Brain microvascular endothelial cell (primary cell): Measurements from ENCODE around the gene LDAH.

ENCODE experiments used
- DNase-seq: peaks from one replicate; pipeline ENCODE4 v3.0.0-alpha.2; 2020
- H3K27ac ChIP-seq: fragments of 250-450 bp; sonication (Bioruptor Pico); 2 replicates; pipeline ENCODE4 v1.5.1; 2020; ENCODE audit warnings: mild to moderate bottlenecking, moderate library complexity
- H3K27me3 ChIP-seq: fragments of 250-450 bp; sonication (Bioruptor Pico); replicated peaks from 2 replicates; pipeline ENCODE4 v1.5.1; 2020; ENCODE audit warnings: mild to moderate bottlenecking
- H3K36me3 ChIP-seq: fragments of 250-450 bp; sonication (Bioruptor Pico); replicated peaks from 2 replicates; pipeline ENCODE4 v1.5.1; 2020; ENCODE audit warnings: mild to moderate bottlenecking
- H3K4me3 ChIP-seq: 2 replicates; pipeline ENCODE4 v1.5.1; 2011; ENCODE audit warnings: low read depth, mild to moderate bottlenecking, control low read depth, low read length, moderate library complexity
- in situ Hi-C: cut with HindIII; loops from 2 replicates; pipeline ENCODE4 v1.10.0; 2017; ENCODE audit warnings: low sequenced_read_pairs, low pct_ligation_motif_present
- TF ChIP-seq, protein P1 (sequence below): IDR thresholded peaks from 2 replicates; pipeline ENCODE4 v1.5.1; 2011; ENCODE audit warnings: low read depth, mild to moderate bottlenecking, moderate library complexity, low read length, control low read depth, inconsistent platforms; ENCODE audit errors: missing control alignments

LDAH gene

DNA sequence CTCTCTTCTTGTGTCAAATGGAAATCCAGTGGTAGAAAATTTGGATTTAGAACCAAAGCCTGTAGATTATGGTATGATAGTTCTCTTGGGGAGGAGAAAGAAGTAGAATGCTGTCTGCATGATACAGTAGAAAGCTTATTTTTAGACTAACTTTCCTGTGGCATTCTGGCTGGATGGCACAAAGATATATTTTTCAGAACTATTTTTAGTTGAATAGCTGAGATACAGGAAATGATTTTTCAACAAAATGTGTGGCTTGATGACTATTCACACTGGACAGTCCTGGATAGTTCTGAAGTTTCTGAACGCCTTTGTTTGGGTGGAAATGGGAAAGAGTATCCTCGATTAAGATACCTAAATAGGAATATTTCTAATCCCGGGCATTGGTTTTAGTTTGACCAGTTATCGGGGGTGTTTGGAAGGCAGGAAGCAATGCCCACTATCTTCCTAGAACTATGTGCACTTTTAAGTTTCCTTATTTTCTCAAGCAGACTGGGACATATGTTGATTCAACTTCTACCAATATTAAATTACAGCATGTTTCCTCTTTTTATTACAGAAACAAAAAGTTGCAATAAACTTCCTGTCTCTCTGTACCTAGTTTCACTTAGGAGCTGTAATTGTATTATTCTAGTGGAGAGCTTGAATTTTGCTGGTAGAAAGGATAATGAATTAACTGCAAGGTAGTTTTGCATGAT lies 123.8 kb downstream of the LDAH start:
- in situ Hi-C loops, result loop anchor here (25.0 kb wide), 1 partner anchor 263 kb away; no protein-coding TSS in a partner anchor
- TF ChIP-seq, protein P1, sequence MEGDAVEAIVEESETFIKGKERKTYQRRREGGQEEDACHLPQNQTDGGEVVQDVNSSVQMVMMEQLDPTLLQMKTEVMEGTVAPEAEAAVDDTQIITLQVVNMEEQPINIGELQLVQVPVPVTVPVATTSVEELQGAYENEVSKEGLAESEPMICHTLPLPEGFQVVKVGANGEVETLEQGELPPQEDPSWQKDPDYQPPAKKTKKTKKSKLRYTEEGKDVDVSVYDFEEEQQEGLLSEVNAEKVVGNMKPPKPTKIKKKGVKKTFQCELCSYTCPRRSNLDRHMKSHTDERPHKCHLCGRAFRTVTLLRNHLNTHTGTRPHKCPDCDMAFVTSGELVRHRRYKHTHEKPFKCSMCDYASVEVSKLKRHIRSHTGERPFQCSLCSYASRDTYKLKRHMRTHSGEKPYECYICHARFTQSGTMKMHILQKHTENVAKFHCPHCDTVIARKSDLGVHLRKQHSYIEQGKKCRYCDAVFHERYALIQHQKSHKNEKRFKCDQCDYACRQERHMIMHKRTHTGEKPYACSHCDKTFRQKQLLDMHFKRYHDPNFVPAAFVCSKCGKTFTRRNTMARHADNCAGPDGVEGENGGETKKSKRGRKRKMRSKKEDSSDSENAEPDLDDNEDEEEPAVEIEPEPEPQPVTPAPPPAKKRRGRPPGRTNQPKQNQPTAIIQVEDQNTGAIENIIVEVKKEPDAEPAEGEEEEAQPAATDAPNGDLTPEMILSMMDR, result no peak
- Histone ChIP-seq H3K27ac (no peak overlapping the region), H3K36me3 (no peaks in the 10 kb centered on the region), H3K27me3 (no peaks in the 10 kb centered on the region), H3K4me3 (no peak overlapping the region)
- DNase-seq, result no peak

DNA sequence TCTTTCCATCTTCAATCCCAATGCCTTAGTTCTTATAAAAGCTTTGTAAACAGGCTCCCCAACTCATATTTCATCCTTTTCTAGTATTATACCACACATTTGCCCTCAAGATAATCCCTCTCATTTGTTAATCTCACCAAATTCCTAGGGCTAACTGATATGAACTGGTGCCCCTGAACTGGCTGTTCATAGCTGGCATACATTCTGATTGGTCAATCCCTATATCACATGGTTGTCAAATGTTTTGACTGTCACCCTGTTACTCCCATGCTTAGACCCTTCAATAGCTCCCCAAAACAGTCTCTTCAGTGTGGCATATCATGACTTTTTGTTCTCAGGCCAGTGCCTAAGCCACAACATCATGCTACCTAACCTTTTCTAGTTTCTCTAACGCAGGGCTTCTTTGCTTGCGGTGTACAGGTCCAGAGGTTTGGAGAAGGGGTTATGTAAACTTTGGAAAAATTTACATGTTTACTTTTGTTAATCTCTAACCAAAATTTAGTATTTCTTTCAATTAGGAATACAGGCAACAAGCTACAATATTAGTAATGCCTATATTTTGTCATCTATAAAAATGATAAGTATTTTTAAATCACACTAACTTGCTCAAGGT lies 125.5 kb downstream of the LDAH start:
- no peaks in the 10 kb centered on the region for H3K27me3 ChIP-seq
- DNase-seq, result no peak
- H3K36me3 ChIP-seq, result no peaks in the 10 kb centered on the region
- TF ChIP-seq, protein P1, result no peak
- no peak overlapping the region for H3K4me3 ChIP-seq
- in situ Hi-C loops, result loop anchor here (25.0 kb wide), 1 partner anchor 265 kb away; no protein-coding TSS in a partner anchor
- no peak overlapping the region for H3K27ac ChIP-seq

DNA sequence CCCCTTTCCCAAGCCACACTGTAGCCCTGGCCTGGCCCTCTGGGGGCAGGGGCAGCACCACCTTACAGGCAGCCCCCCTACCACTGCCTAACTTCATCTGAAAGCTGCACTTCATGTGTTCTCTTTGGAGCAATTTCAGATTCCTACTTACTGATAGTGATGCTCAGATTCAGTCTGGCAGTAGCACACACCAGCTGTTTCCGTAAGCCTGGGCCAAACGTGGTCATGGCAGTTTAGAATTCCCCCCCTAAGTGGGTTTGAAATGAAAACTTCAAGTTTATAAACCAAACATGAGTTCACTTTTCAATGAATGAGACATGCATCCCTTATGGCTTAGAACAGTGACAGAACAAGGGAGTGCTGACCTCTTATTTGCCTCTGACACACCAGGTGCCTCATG lies 126.5 kb downstream of the LDAH start:
- H3K4me3 ChIP-seq, result no peak overlapping the region
- in situ Hi-C loops, result loop anchor here (25.0 kb wide), 1 partner anchor 266 kb away; no protein-coding TSS in a partner anchor
- no peak for DNase-seq
- no peaks in the 10 kb centered on the region for H3K27me3 ChIP-seq
- TF ChIP-seq, protein P1, result no peak
- H3K27ac ChIP-seq, result no peak overlapping the region
- H3K36me3 ChIP-seq, result no peaks in the 10 kb centered on the region

DNA sequence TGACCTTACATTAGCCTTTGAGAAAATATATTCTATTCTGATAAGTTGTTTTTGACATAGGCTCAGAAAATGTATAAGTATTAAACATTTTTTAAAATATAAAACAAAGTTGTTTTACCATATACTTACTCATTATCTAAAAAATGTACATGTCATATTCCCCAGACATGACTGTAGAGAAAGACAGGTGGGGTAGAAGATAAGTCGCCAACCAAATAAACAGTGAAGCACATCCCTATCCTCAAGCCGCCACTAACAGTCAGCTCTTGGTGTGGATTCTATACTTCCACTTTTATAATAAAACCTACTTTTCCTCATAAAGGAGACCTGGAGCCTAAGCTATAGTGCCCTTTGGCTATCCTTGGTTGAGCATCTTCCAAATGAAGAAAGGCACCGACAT lies 129.6 kb downstream of the LDAH start:
- Histone ChIP-seq H3K27ac (no peak overlapping the region), H3K4me3 (no peak overlapping the region), H3K36me3 (no peaks in the 10 kb centered on the region), H3K27me3 (no peaks in the 10 kb centered on the region)
- in situ Hi-C loops, result loop anchor here (25.0 kb wide), 1 partner anchor 269 kb away; no protein-coding TSS in a partner anchor
- TF ChIP-seq, protein P1, result no peak
- no peak for DNase-seq

DNA sequence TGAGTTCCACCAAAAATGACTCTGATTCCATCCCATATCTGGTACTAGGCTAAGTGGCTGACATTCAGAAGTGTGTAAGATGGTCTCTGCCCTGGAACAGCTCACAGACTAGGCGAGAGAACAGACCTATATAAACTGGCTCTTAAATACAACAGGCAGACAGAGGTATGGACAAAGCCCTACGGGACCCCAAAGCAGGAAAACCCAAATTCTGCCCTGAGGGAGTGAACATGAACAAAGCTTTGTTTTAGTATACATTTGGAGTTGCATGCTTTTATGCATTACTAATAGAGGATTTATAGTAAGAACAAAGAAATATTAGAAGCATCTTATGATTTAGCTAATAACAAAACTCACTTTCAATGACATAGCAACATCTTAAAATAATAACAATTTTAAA lies 130.8 kb downstream of the LDAH start:
- Histone ChIP-seq H3K4me3 (no peak overlapping the region), H3K27ac (no peak overlapping the region), H3K27me3 (no peaks in the 10 kb centered on the region), H3K36me3 (no peaks in the 10 kb centered on the region)
- DNase-seq, result no peak
- TF ChIP-seq, protein P1, result no peak
- in situ Hi-C loops, result loop anchor here (25.0 kb wide), 1 partner anchor 270 kb away; no protein-coding TSS in a partner anchor
